Ovary (tissue), 9 donors: ENCODE measurements around the gene ENGASE. TPM values are rescaled to one million over a fixed set of nuclear protein-coding genes. Genes with fewer than 3 reads are reported as not detected.

Experiments used
- DNase-seq, 5 donors: peaks; one replicate each; pipeline ENCODE4 v3.0.0-alpha.2; 2019 to 2020
- H3K27ac ChIP-seq, 2 donors: fragments of 200-600 bp; one replicate each; pipeline versions ENCODE4 v1.5.1 to v1.8.0; 2019 to 2022
- H3K27me3 ChIP-seq: fragments of 200-600 bp; one replicate; pipeline ENCODE4 v1.8.0; 2022
- H3K36me3 ChIP-seq: fragments of 200-600 bp; sonication (generic); one replicate; pipeline ENCODE4 v1.5.1; 2019
- H3K4me1 ChIP-seq: one replicate; pipeline ENCODE4 v1.8.1; 2013; ENCODE audit warnings: mild to moderate bottlenecking, moderate library complexity; ENCODE audit not compliant: insufficient read depth
- H3K4me3 ChIP-seq: fragments of 200-600 bp; sonication (generic); one replicate; pipeline ENCODE4 v1.5.1; 2017
- H3K9me3 ChIP-seq, 2 donors: fragments of 200-600 bp in 1 of 2; sonication (generic) in 1 of 2; one replicate each; pipeline versions ENCODE4 v1.5.1 to v1.8.1; 2013 to 2019; ENCODE audit warnings: mild to moderate bottlenecking in 1 of 2, moderate library complexity in 1 of 2
- EP300 ChIP-seq: sonication (generic); formaldehyde crosslinking; IDR thresholded peaks from one replicate; pipeline ENCODE4 v1.6.1; 2017; ENCODE audit warnings: antibody characterized with exemption
- POLR2A ChIP-seq: fragments of 450-650 bp; IDR thresholded peaks from one replicate; pipeline ENCODE4 v1.6.1; 2017; ENCODE audit warnings: antibody characterized with exemption, mild to moderate bottlenecking, moderate library complexity
- WGBS, 3 donors: extraction: QIAGEN DNeasy Blood & Tissue Kit in 1 of 3; methylation state at CpG; one replicate each; pipeline versions ENCODE4 v1.1.5 to v1.1.7; 2013 to 2017; 5-methylcytosine and 5-hydroxymethylcytosine counted together
- intact Hi-C, 4 donors: fragments of 100-400 bp; cut with DNase I; formaldehyde crosslinking; loops; one replicate each; pipeline versions ENCODE4 v1.11.0 to v1.15.1; 2022 to 2023
- polyA plus RNA-seq, 2 donors: library from polyadenylated mRNA; stranded (reverse); fragments of 200-250 nt in 1 of 2; fragments of 350-450 nt in 1 of 2; fragmentation: Illumina TruSeq in 1 of 2; extraction: RNeasy Lipid Tissue Mini Kit (QIAGEN cat#74804) in 1 of 2; gene quantifications; one replicate each; pipeline ENCODE4 v1.2.3, GENCODE V29; 2013 to 2014
- total RNA-seq, 7 donors: library from RNA; depleted of rRNA in 2 of 7; stranded (reverse); fragments of >200 nt in 2 of 7; fragmentation: NEBNext Ultra II Directional in 3 of 7; extraction: Animal tissue kit (Norgen Biotek cat#: 25700) in 3 of 7; gene quantifications; one replicate each; pipeline versions ENCODE4 v1.1.0 to v1.2.4, GENCODE V29; 2016 to 2023
- TF ChIP-seq, protein P1 (sequence below), 3 donors: fragments of 450-650 bp in 2 of 3; fragments of 200-600 bp in 1 of 3; IDR thresholded peaks; one replicate each; pipeline versions ENCODE4 v1.5.1 to v1.8.0; 2016 to 2022; ENCODE audit warnings: antibody characterized with exemption in 3 of 3, mild to moderate bottlenecking in 1 of 3
- donor health status: DM: no; HTN: no; CAD: no; lungs with moderate emphysema.
- donor health status: DM: no; HTN: no; CAD: no.
- donor health status: Bipolar disorder and iron deficiency.
- donor health status: DM: yes; HTN: yes; CAD: no.
- donor health status: DM: no; HTN: no; CAD: no.
- donor health status: DM: yes; HTN: yes; CAD: no.

Gene ENGASE
- total and polyA plus RNA-seq, 9 donors, result 6.0 to 61.5 (median 39.7) TPM

DNA sequence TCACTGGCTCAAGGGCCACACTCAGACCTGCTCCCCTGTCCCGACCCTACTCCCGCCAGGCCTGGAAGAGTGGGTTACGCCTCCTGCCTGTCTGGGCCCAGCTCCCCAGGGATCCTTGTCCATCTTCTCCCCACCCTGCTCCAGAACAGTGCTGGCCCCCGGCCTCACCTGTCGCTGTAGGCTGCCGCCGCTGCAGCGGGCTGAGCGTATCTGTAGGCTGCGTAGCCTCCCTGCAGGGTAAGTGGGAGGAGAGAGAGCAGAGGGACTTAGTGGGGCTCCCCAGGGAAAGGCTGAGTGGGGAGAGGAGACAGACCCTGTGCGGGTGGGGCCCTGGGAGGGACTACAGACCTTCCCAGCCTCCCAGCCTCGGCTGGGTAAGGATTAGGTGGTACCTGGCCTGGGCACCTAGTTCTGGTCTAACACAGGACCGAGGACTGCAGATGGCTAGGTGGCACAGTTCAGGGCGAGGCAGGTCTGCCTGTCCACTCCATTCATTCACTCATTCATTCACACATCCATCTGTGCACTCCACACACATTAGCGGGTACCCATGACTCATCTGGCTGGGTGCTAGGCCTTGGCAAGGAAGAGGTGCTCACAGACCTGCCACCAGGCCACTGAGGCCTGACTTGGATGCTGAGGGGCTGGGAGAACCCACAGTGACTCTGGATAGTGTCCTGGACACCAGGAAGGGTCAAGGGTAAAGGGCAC is 20.9 kb downstream of the ENGASE start:
- H3K27ac ChIP-seq, result no peak overlapping the region
- H3K36me3 ChIP-seq, result no peaks in the 10 kb centered on the region
- no peaks in the 10 kb centered on the region for H3K9me3 ChIP-seq
- intact Hi-C loops, result loop anchor here in 1 of 4 donors (5.0 kb wide), 1 partner anchor 287 kb away; no protein-coding TSS in a partner anchor
- TF ChIP-seq POLR2A (no peak), EP300 (no peak)
- TF ChIP-seq, protein P1, sequence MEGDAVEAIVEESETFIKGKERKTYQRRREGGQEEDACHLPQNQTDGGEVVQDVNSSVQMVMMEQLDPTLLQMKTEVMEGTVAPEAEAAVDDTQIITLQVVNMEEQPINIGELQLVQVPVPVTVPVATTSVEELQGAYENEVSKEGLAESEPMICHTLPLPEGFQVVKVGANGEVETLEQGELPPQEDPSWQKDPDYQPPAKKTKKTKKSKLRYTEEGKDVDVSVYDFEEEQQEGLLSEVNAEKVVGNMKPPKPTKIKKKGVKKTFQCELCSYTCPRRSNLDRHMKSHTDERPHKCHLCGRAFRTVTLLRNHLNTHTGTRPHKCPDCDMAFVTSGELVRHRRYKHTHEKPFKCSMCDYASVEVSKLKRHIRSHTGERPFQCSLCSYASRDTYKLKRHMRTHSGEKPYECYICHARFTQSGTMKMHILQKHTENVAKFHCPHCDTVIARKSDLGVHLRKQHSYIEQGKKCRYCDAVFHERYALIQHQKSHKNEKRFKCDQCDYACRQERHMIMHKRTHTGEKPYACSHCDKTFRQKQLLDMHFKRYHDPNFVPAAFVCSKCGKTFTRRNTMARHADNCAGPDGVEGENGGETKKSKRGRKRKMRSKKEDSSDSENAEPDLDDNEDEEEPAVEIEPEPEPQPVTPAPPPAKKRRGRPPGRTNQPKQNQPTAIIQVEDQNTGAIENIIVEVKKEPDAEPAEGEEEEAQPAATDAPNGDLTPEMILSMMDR (IDR thresholded peaks at IDR 0.05), result no peak
- peaks cover 3% of the 10 kb centered on the region for H3K4me1 ChIP-seq
- WGBS, 3 donors, result 77 to 84% (median 81%) methylated on average over 15 of the region's 15 CpGs
- no peak for DNase-seq
- no peak overlapping the region for H3K4me3 ChIP-seq
- H3K27me3 ChIP-seq, result no peaks in the 10 kb centered on the region

DNA sequence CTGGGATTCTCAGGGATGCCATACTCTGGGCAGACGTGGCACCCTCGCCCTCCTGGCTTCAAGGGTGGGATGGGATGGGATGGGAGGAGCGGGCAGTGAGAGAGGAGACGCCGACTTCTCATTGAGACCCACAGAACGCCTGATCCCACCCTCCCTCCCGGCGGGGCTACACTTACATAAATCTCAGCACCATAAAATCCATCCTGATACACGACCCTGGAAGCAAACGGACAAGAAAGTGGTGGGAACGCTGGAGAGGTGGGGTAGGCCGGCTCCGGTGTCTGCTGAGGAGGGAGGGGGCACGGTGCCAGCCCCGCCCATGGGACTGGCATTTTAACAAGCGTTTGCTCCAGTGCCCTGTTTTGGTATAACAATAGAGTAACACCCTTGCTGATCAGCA is 21.9 kb downstream of the ENGASE start:
- Histone ChIP-seq H3K4me1 (no peaks in the 10 kb centered on the region), H3K9me3 (no peaks in the 10 kb centered on the region), H3K36me3 (no peaks in the 10 kb centered on the region), H3K27ac (no peak overlapping the region), H3K27me3 (no peaks in the 10 kb centered on the region), H3K4me3 (no peak overlapping the region)
- 25 to 35% (median 30%) methylated on average over 16 of the region's 16 CpGs for WGBS, 3 donors
- TF ChIP-seq, protein P1 (IDR thresholded peaks at IDR 0.05), result no peak
- TF ChIP-seq EP300 (no peak), POLR2A (no peak)
- no peak for DNase-seq
- intact Hi-C loops, result loop anchor here in 1 of 4 donors (5.0 kb wide), 1 partner anchor 286 kb away; no protein-coding TSS in a partner anchor

DNA sequence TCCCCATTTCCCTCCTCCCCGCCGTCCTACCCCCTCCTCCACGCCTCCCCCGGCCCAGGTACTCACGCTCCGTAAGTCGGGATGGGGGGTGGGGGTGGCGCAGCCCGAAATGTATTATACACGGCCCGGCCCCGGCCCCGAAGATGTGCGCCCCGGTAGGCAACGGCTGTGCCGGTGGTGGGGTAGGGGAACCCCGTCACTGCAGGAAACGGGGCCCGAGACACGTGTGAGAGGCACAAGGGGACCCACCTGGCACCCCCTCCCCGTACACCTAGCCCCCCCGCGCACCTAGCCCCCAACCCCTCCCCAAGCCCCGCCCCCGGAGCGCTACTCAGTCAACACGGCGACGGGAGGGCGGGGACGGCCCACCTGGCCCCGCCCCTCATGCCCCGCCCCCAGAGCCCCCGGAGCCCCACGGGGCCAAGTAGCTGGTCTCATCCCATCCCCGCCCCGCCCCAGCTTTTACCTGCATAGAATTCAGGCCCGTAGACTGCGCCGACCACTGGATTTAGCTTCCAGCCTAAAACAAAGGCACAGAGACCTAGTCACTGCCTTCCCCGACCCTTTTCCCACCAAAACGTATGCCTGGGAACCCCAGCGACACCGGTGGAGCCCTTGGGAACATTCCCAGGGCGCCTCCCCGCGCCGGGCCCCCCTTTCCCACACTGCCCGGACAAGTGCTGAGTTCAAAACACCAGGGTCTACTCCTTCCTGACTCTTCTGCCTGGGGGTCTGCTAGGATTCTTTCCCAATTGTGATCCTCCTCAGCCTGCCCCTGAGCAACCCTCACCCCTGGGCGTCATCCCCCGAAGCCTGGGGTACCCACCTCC is 22.8 kb downstream of the ENGASE start:
- WGBS, 3 donors, result 6 to 17% (median 7%) methylated on average over 35 to 52 of the region's 52 CpGs
- no peak overlapping the region for H3K27ac ChIP-seq
- H3K36me3 ChIP-seq, result no peaks in the 10 kb centered on the region
- intact Hi-C loops, result loop anchor here in 1 of 4 donors (5.0 kb wide), 1 partner anchor 285 kb away; no protein-coding TSS in a partner anchor
- no peak for TF ChIP-seq EP300
- no peak for TF ChIP-seq POLR2A
- TF ChIP-seq, protein P1 (IDR thresholded peaks at IDR 0.05), result no peak
- no peaks in the 10 kb centered on the region for H3K9me3 ChIP-seq
- H3K4me1 ChIP-seq, result no peaks in the 10 kb centered on the region
- H3K27me3 ChIP-seq, result no peaks in the 10 kb centered on the region
- no peak overlapping the region for H3K4me3 ChIP-seq
- DNase-seq, result no peak

DNA sequence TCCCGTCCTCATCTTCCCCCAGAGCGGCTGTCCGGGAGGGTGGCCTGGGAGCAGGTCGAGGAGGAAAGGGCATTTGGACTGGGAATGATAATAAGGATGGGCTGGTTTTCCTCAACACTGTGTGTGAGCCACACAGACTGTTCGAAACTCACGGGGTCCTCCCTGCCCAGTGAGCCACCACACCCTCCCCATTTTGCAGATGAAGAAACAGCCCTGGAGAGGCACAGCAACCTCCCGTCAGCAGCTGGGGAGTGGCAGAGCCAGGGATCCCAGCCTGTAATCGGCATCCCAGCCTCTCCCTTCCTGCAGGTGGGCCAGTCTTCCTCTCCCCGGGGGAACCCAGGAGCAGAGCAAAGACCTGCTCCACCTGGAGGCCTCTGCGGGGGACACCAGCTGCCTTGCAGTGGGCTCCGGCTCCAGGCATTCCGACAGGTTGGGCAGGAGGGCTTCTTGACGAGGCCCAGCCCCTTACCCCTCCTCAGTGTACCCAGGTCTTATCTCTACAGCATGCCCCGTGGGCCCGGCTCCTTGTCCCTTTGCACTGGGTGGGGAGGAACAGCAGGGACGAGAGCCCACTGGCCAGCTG is 23.8 kb downstream of the ENGASE start:
- TF ChIP-seq, protein P1 (IDR thresholded peaks at IDR 0.05), result no peak
- TF ChIP-seq POLR2A (no peak), EP300 (no peak)
- Histone ChIP-seq H3K4me3 (no peak overlapping the region), H3K27me3 (no peaks in the 10 kb centered on the region), H3K36me3 (no peaks in the 10 kb centered on the region), H3K4me1 (no peaks in the 10 kb centered on the region), H3K27ac (no peak overlapping the region), H3K9me3 (no peaks in the 10 kb centered on the region)
- 20 to 26% (median 23%) methylated on average over 15 to 16 of the region's 16 CpGs for WGBS, 3 donors
- DNase-seq, result no peak
- intact Hi-C loops, result loop anchor here in 1 of 4 donors (5.0 kb wide), 1 partner anchor 284 kb away; no protein-coding TSS in a partner anchor
